Measurements from ENCODE around the gene MX2. TPM values are rescaled to one million over a fixed set of nuclear protein-coding genes. Genes with fewer than 3 reads are reported as not detected.

The MX2 gene
- total RNA-seq, 2 experiments from 2014 or later, result 9.5 to 10.5 TPM

- POLR2A ChIA-PET, result no interaction called here
- CTCF ChIA-PET, result no interaction called here
Measured at GRCh38 chr21:41426676-41427404, 65.0 kb downstream of the MX2 start.

- POLR2A ChIA-PET, result no interaction called here
- CTCF ChIA-PET, result no interaction called here
Measured at GRCh38 chr21:41427556-41427955, 65.7 kb downstream of the MX2 start.

- POLR2A ChIA-PET, result no interaction called here
- CTCF ChIA-PET, result no interaction called here
Measured at GRCh38 chr21:41428311-41428710, 66.5 kb downstream of the MX2 start.

- CTCF ChIA-PET, result no interaction called here
- POLR2A ChIA-PET, result no interaction called here
Measured at GRCh38 chr21:41428847-41429246, 67.0 kb downstream of the MX2 start.

- CTCF ChIA-PET, result no interaction called here
- POLR2A ChIA-PET, result interaction anchor here (0.7 kb wide), 1 partner anchor 65 kb away, joined by 10 read pairs; no protein-coding TSS in a partner anchor
Measured at GRCh38 chr21:41429305-41429704, 67.5 kb downstream of the MX2 start.

GRCh38 chr21:41429925-41430491 is 68.2 kb downstream of the MX2 start:
- POLR2A ChIA-PET, result interaction anchor here (0.7 kb wide), 1 partner anchor 66 kb away, joined by 10 read pairs; no protein-coding TSS in a partner anchor

GRCh38 chr21:41431788-41432548 is 70.1 kb downstream of the MX2 start:
- POLR2A ChIA-PET, result no interaction called here

More at GRCh38 chr21:41429925-41430491, 68.2 kb downstream of the MX2 start:
- CTCF ChIA-PET, result no interaction called here

GRCh38 chr21:41432562-41433460 is 71.0 kb downstream of the MX2 start:
- ChIA-PET POLR2A (no interaction called here), CTCF (no interaction called here)

More at GRCh38 chr21:41431788-41432548, 70.1 kb downstream of the MX2 start:
- CTCF ChIA-PET, result no interaction called here

- ChIA-PET CTCF (no interaction called here), POLR2A (no interaction called here)
Measured at GRCh38 chr21:41433566-41433965, 71.7 kb downstream of the MX2 start.

- ChIA-PET CTCF (no interaction called here), POLR2A (no interaction called here)
Measured at GRCh38 chr21:41435706-41436105, 73.9 kb downstream of the MX2 start.

- ChIA-PET CTCF (no interaction called here), POLR2A (no interaction called here)
Measured at GRCh38 chr21:41437729-41438128, 75.9 kb downstream of the MX2 start.

- ChIA-PET POLR2A (no interaction called here), CTCF (no interaction called here)
Measured at GRCh38 chr21:41438425-41439113, 76.7 kb downstream of the MX2 start.

GRCh38 chr21:41439248-41439647 is 77.4 kb downstream of the MX2 start:
- CTCF ChIA-PET, result interaction anchor here (0.7 kb wide), 1 partner anchor 207 kb away, joined by 3 read pairs; no protein-coding TSS in a partner anchor
- POLR2A ChIA-PET, result no interaction called here

GRCh38 chr21:41441546-41441945 is 79.7 kb downstream of the MX2 start:
- CTCF ChIA-PET, result no interaction called here
- POLR2A ChIA-PET, result no interaction called here

GRCh38 chr21:41442481-41443186 is 80.8 kb downstream of the MX2 start:
- POLR2A ChIA-PET, result no interaction called here
- CTCF ChIA-PET, result interaction anchor here (1.5 kb wide), 1 partner anchor 18 kb away, joined by 3 read pairs; no protein-coding TSS in a partner anchor

- POLR2A ChIA-PET, result no interaction called here
- CTCF ChIA-PET, result interaction anchor here (0.8 to 1.5 kb wide), 2 partner anchors 17 to 163 kb away, joined by 3 to 4 read pairs; no protein-coding TSS in a partner anchor
Measured at GRCh38 chr21:41443562-41443961, 81.7 kb downstream of the MX2 start.

- CTCF ChIA-PET, result no interaction called here
- POLR2A ChIA-PET, result no interaction called here
Measured at GRCh38 chr21:41444703-41445464, 83.1 kb downstream of the MX2 start.

GRCh38 chr21:41445465-41445862 is 83.6 kb downstream of the MX2 start:
- POLR2A ChIA-PET, result no interaction called here
- CTCF ChIA-PET, result no interaction called here
